ENCODE data around the gene MYD88. TPM values are rescaled to one million over a fixed set of nuclear protein-coding genes. Genes with fewer than 3 reads are reported as not detected.

Gene MYD88
- polyA plus RNA-seq, 1 donor from 2014 or later = 0.14 TPM

DNA sequence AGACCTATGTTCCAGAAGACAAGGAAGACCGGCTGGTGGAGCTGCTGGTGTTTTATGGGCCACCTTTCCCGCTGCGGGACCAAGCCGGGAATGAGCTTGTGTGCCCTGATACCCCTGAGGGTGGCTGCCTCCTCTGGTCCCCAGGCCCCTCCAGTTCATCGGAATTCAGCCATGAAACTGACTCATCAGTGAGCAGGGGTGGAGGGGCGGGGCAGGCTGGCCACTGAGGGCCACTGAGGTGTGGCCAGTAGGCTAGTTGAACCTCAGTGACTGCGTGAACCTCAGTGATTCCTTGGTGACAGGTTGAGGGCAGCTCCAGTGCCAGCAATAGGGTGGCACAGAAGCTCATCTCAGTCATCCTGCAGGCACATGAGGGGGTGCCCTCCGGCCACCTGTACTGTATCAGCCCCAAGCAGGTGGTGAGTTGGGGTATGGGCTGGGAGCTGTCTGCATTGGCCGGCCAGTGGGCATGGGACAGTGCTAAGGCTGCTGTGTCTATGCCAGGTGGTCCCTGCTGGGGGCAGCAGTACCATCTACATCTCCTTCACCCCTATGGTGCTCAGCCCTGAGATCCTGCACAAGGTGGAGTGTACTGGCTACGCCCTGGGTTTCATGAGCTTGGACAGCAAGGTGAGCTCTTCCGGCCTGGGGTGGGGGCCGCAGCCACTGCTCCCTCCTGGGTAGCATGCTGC, 21.8 kb upstream of the MYD88 start:
- no peaks in the 10 kb centered on the region for H3K27me3 ChIP-seq (ENCODE audit: insufficient read depth, low read depth, low read length)
- TF ChIP-seq EP300 (conservative IDR thresholded peaks at IDR 0.05; ENCODE audit: poor library complexity, severe bottlenecking) (no peak), RAD21 (conservative IDR thresholded peaks at IDR 0.05) (no peak)
- H3K9me3 ChIP-seq (ENCODE audit: low read length) = no peaks in the 10 kb centered on the region
- H4K20me1 ChIP-seq (ENCODE audit: insufficient read depth) = no peaks in the 10 kb centered on the region
- no peaks in the 10 kb centered on the region for H3K36me3 ChIP-seq (ENCODE audit: insufficient read depth, low read length)
- no peak overlapping the region for H3K4me2 ChIP-seq (ENCODE audit: low read length)
- no peak overlapping the region for H3K4me3 ChIP-seq (ENCODE audit: low read length)
- H3K27ac ChIP-seq (ENCODE audit: low read length) = no peak overlapping the region
- H3K9ac ChIP-seq (ENCODE audit: low read length) = no peak overlapping the region
- H3K9me2 ChIP-seq (ENCODE audit: insufficient read depth, low read length) = no peaks in the 10 kb centered on the region
- H2AFZ ChIP-seq (ENCODE audit: low read depth, low read length) = no peak overlapping the region
- H3F3A ChIP-seq (ENCODE audit: insufficient read depth, low read length, poor library complexity, severe bottlenecking) = no peaks in the 10 kb centered on the region
- no peaks in the 10 kb centered on the region for H3K79me2 ChIP-seq (replicated peaks; ENCODE audit: insufficient read depth, low read length)

DNA sequence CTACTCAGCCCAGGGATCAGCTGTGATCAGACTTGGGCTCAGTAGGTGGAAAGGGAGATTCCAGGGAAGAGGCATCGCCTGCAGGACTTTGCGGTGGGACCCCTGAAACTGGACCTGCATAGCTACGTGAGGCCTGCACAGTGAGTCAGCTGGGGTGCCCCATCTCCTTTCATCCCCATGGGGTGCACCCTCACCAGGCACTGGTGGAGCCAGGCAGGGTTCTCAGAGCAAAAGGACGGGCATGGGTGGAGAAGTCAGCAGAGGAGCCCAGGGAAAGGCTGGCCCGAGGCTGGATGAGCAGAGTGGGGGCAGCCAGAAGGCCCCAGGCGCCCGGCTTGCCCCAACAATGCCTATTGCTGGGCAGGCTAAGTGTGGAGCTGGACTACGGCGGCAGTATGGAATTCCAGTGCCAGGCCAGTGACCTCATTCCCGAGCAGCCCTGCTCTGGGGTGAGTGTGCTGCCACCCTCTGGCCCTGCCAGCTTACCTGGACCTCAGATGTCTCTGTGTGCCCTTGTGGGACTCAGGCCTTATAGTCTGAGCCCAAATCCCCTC, 21.2 kb upstream of the MYD88 start:
- no peak overlapping the region for H3K9ac ChIP-seq (ENCODE audit: low read length)
- H3K79me2 ChIP-seq (replicated peaks; ENCODE audit: insufficient read depth, low read length) = no peaks in the 10 kb centered on the region
- no peaks in the 10 kb centered on the region for H4K20me1 ChIP-seq (ENCODE audit: insufficient read depth)
- no peak overlapping the region for H3K4me2 ChIP-seq (ENCODE audit: low read length)
- H3K27ac ChIP-seq (ENCODE audit: low read length) = no peak overlapping the region
- no peak overlapping the region for H2AFZ ChIP-seq (ENCODE audit: low read depth, low read length)
- no peak overlapping the region for H3K4me3 ChIP-seq (ENCODE audit: low read length)
- TF ChIP-seq EP300 (conservative IDR thresholded peaks at IDR 0.05; ENCODE audit: poor library complexity, severe bottlenecking) = no peak
- no peak for TF ChIP-seq SMC3 (conservative IDR thresholded peaks at IDR 0.05; ENCODE audit: poor library complexity)
- no peak for TF ChIP-seq MXI1 (conservative IDR thresholded peaks at IDR 0.05; ENCODE audit: poor library complexity, severe bottlenecking)
- no peak for TF ChIP-seq TAF1 (IDR thresholded peaks at IDR 0.05; ENCODE audit: low read depth)
- no peak for TF ChIP-seq REST (IDR thresholded peaks at IDR 0.05; ENCODE audit: borderline replicate concordance)
- no peak for TF ChIP-seq RAD21 (conservative IDR thresholded peaks at IDR 0.05)
- TF ChIP-seq, protein P1, sequence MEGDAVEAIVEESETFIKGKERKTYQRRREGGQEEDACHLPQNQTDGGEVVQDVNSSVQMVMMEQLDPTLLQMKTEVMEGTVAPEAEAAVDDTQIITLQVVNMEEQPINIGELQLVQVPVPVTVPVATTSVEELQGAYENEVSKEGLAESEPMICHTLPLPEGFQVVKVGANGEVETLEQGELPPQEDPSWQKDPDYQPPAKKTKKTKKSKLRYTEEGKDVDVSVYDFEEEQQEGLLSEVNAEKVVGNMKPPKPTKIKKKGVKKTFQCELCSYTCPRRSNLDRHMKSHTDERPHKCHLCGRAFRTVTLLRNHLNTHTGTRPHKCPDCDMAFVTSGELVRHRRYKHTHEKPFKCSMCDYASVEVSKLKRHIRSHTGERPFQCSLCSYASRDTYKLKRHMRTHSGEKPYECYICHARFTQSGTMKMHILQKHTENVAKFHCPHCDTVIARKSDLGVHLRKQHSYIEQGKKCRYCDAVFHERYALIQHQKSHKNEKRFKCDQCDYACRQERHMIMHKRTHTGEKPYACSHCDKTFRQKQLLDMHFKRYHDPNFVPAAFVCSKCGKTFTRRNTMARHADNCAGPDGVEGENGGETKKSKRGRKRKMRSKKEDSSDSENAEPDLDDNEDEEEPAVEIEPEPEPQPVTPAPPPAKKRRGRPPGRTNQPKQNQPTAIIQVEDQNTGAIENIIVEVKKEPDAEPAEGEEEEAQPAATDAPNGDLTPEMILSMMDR (IDR thresholded peaks at IDR 0.05; ENCODE audit: poor library complexity, severe bottlenecking) = no peak
- TF ChIP-seq EZH2 (IDR thresholded peaks at IDR 0.05; ENCODE audit: borderline replicate concordance, insufficient read depth, low read length, poor library complexity, severe bottlenecking) = no peak
- TF ChIP-seq POLR2AphosphoS5 (IDR thresholded peaks at IDR 0.05) = no peak
- H3K9me3 ChIP-seq (ENCODE audit: low read length) = no peaks in the 10 kb centered on the region
- no peaks in the 10 kb centered on the region for H3K27me3 ChIP-seq (ENCODE audit: insufficient read depth, low read depth, low read length)
- H3F3A ChIP-seq (ENCODE audit: insufficient read depth, low read length, poor library complexity, severe bottlenecking) = no peaks in the 10 kb centered on the region
- H3K36me3 ChIP-seq (ENCODE audit: insufficient read depth, low read length) = no peaks in the 10 kb centered on the region
- H3K9me2 ChIP-seq (ENCODE audit: insufficient read depth, low read length) = no peaks in the 10 kb centered on the region

Measured in neural cell (in vitro differentiated cells).